T-helper 2 cell treated with Interferon-gamma antibody and Interleukin-4, amounts not matched to agents 5 μg/mL and 100 μg/mL, for 36 hours (primary cell): ENCODE results near the gene FAAP20.

ENCODE experiments used
- DNase-seq: peaks from one replicate; pipeline ENCODE4 v3.0.0; 2021; ENCODE audit warnings: low spot score
- H3K27ac Mint-ChIP-seq: one replicate; pipeline ENCODE4 v1.8.0; 2021; ENCODE audit warnings: mild to moderate bottlenecking, mixed read lengths
- H3K27me3 Mint-ChIP-seq: one replicate; pipeline ENCODE4 v1.8.0; 2021; ENCODE audit warnings: low read depth, mixed read lengths
- H3K36me3 Mint-ChIP-seq: one replicate; pipeline ENCODE4 v1.8.0; 2021; ENCODE audit warnings: low read depth, mixed read lengths
- H3K4me1 Mint-ChIP-seq: one replicate; pipeline ENCODE4 v1.8.0; 2021; ENCODE audit warnings: low read depth, mixed read lengths
- H3K4me3 Mint-ChIP-seq: one replicate; pipeline ENCODE4 v1.8.0; 2022; ENCODE audit warnings: mild to moderate bottlenecking, moderate library complexity, mixed read lengths
- H3K9me3 Mint-ChIP-seq: one replicate; pipeline ENCODE4 v1.8.0; 2021; ENCODE audit warnings: mixed read lengths

Gene FAAP20

GRCh38 chr1:2194319-2194897, at the start of gene FAAP20:
Gene FAAP20 (minus strand): TSS chr1:2194772. CDS start chr1:2194749, 23 bp downstream.
- peak; percentile 70 for DNase-seq
- no peaks in the 10 kb centered on the region for H3K27me3 Mint-ChIP-seq
- no peaks in the 10 kb centered on the region for H3K36me3 Mint-ChIP-seq
- peaks cover 3% of the 10 kb centered on the region for H3K4me1 Mint-ChIP-seq
- peak within 1 kb of the TSS; percentile 93 for H3K27ac Mint-ChIP-seq
- H3K9me3 Mint-ChIP-seq: no peaks in the 10 kb centered on the region
- peak within 1 kb of the TSS; percentile 86 for H3K4me3 Mint-ChIP-seq

- Mint-ChIP-seq H3K36me3 (peaks cover 34% of the 10 kb centered on the region), H3K4me3 (no peak overlapping the region), H3K27me3 (no peaks in the 10 kb centered on the region), H3K9me3 (no peaks in the 10 kb centered on the region), H3K27ac (no peak overlapping the region), H3K4me1 (peaks cover 30% of the 10 kb centered on the region)
- no peak for DNase-seq
These were observed 48.5 kb upstream of the FAAP20 start for GRCh38 chr1:2242814-2243725.

- H3K36me3 Mint-ChIP-seq: peaks cover 38% of the 10 kb centered on the region
- peak overlapping the region; percentile 45 for H3K27ac Mint-ChIP-seq
- no peak overlapping the region for H3K4me3 Mint-ChIP-seq
- no peaks in the 10 kb centered on the region for H3K27me3 Mint-ChIP-seq
- DNase-seq: no peak
- H3K9me3 Mint-ChIP-seq: no peaks in the 10 kb centered on the region
- H3K4me1 Mint-ChIP-seq: peaks cover 39% of the 10 kb centered on the region
These were observed 47.2 kb upstream of the FAAP20 start for GRCh38 chr1:2241820-2242219.

- Mint-ChIP-seq H3K36me3 (peaks cover 42% of the 10 kb centered on the region), H3K4me3 (no peak overlapping the region), H3K27ac (peak overlapping the region; percentile 72), H3K4me1 (peaks cover 43% of the 10 kb centered on the region), H3K9me3 (no peaks in the 10 kb centered on the region), H3K27me3 (no peaks in the 10 kb centered on the region)
- DNase-seq: no peak
These were observed 45.9 kb upstream of the FAAP20 start for GRCh38 chr1:2240270-2241156.

GRCh38 chr1:2239384-2239985, 44.9 kb upstream of the FAAP20 start:
- Mint-ChIP-seq H3K36me3 (peaks cover 42% of the 10 kb centered on the region), H3K27ac (peak overlapping the region; percentile 67), H3K4me1 (peaks cover 47% of the 10 kb centered on the region), H3K27me3 (no peaks in the 10 kb centered on the region), H3K9me3 (no peaks in the 10 kb centered on the region), H3K4me3 (no peak overlapping the region)
- DNase-seq: no peak

GRCh38 chr1:2239013-2239370, 44.4 kb upstream of the FAAP20 start:
- Mint-ChIP-seq H3K27me3 (no peaks in the 10 kb centered on the region), H3K9me3 (no peaks in the 10 kb centered on the region), H3K4me1 (peaks cover 51% of the 10 kb centered on the region), H3K4me3 (no peak overlapping the region), H3K36me3 (peaks cover 43% of the 10 kb centered on the region), H3K27ac (no peak overlapping the region)
- no peak for DNase-seq

- DNase-seq: no peak
- Mint-ChIP-seq H3K4me3 (no peak overlapping the region), H3K27ac (no peak overlapping the region), H3K27me3 (no peaks in the 10 kb centered on the region), H3K9me3 (no peaks in the 10 kb centered on the region), H3K36me3 (peaks cover 39% of the 10 kb centered on the region), H3K4me1 (peaks cover 53% of the 10 kb centered on the region)
These were observed 43.9 kb upstream of the FAAP20 start for GRCh38 chr1:2238361-2239012.

- H3K9me3 Mint-ChIP-seq: no peaks in the 10 kb centered on the region
- peaks cover 55% of the 10 kb centered on the region for H3K4me1 Mint-ChIP-seq
- DNase-seq: no peak
- H3K27me3 Mint-ChIP-seq: no peaks in the 10 kb centered on the region
- H3K4me3 Mint-ChIP-seq: peak overlapping the region; percentile 63
- peaks cover 37% of the 10 kb centered on the region for H3K36me3 Mint-ChIP-seq
- no peak overlapping the region for H3K27ac Mint-ChIP-seq
These were observed 43.2 kb upstream of the FAAP20 start for GRCh38 chr1:2237773-2238172.

- H3K4me3 Mint-ChIP-seq: peak overlapping the region; percentile 63
- H3K36me3 Mint-ChIP-seq: peaks cover 34% of the 10 kb centered on the region
- H3K4me1 Mint-ChIP-seq: peaks cover 57% of the 10 kb centered on the region
- H3K9me3 Mint-ChIP-seq: no peaks in the 10 kb centered on the region
- peak overlapping the region; percentile 69 for H3K27ac Mint-ChIP-seq
- no peak for DNase-seq
- H3K27me3 Mint-ChIP-seq: no peaks in the 10 kb centered on the region
These were observed 42.4 kb upstream of the FAAP20 start for GRCh38 chr1:2236695-2237677.

GRCh38 chr1:2235300-2235998, 40.9 kb upstream of the FAAP20 start:
- Mint-ChIP-seq H3K36me3 (peaks cover 40% of the 10 kb centered on the region), H3K4me1 (peaks cover 64% of the 10 kb centered on the region), H3K27ac (peak overlapping the region; percentile 55), H3K9me3 (no peaks in the 10 kb centered on the region), H3K4me3 (peak overlapping the region; percentile 87), H3K27me3 (no peaks in the 10 kb centered on the region)
- DNase-seq: no peak

- H3K27me3 Mint-ChIP-seq: no peaks in the 10 kb centered on the region
- peaks cover 60% of the 10 kb centered on the region for H3K4me1 Mint-ChIP-seq
- H3K27ac Mint-ChIP-seq: peak overlapping the region; percentile 85
- no peaks in the 10 kb centered on the region for H3K9me3 Mint-ChIP-seq
- DNase-seq: no peak
- peaks cover 36% of the 10 kb centered on the region for H3K36me3 Mint-ChIP-seq
- peak overlapping the region; percentile 87 for H3K4me3 Mint-ChIP-seq
These were observed 40.2 kb upstream of the FAAP20 start for GRCh38 chr1:2234762-2235113.
